Activated CD8-positive, alpha-beta T cell treated with anti-CD3 and anti-CD28 coated beads, Interleukin-2, amount 10 ng/mL, durations not matched to agents 7 days and 5 days (primary cell): ENCODE results near the gene TNNI3K. TPM values are rescaled to one million over a fixed set of nuclear protein-coding genes. Genes with fewer than 3 reads are reported as not detected.

Source experiments
- ATAC-seq: fragments of 150-1000 bp; cut with Tn5 transposase; one replicate; pipeline ENCODE4 v1.10.0; 2021; ENCODE audit warnings: moderate library complexity
- CTCF ChIA-PET: fragments of 350-600 bp; sonication (Branson Sonifier 250); formaldehyde crosslinking; loops from one replicate; lab custom pipeline; 2021; ENCODE audit warnings: antibody characterized with exemption; lab: Charles Lee
- POLR2A ChIA-PET: fragments of 350-600 bp; sonication (Branson Sonifier 250); formaldehyde crosslinking; loops from one replicate; lab custom pipeline; 2021; ENCODE audit warnings: antibody characterized with exemption; lab: Charles Lee
- DNase-seq: peaks from one replicate; pipeline ENCODE4 v3.0.0-alpha.2; 2020
- H3K27ac Mint-ChIP-seq: one replicate; pipeline ENCODE4 v1.8.0; 2021; ENCODE audit warnings: mild to moderate bottlenecking, mixed read lengths
- H3K27me3 Mint-ChIP-seq: one replicate; pipeline ENCODE4 v1.8.0; 2021; ENCODE audit warnings: low read depth, mixed read lengths
- H3K36me3 Mint-ChIP-seq: one replicate; pipeline ENCODE4 v1.8.0; 2021; ENCODE audit warnings: low read depth, mixed read lengths
- H3K4me1 Mint-ChIP-seq: one replicate; pipeline ENCODE4 v1.8.0; 2021; ENCODE audit warnings: low read depth, mixed read lengths
- H3K4me3 Mint-ChIP-seq: one replicate; pipeline ENCODE4 v1.8.0; 2021; ENCODE audit warnings: mild to moderate bottlenecking, mixed read lengths
- H3K9me3 Mint-ChIP-seq: one replicate; pipeline ENCODE4 v1.8.0; 2022; ENCODE audit warnings: mixed read lengths; ENCODE audit not compliant: insufficient read depth
- total RNA-seq, 2 experiments: library from RNA; stranded (reverse); gene quantifications; one replicate each; pipeline ENCODE4 v1.2.3, GENCODE V29; 2021

Gene TNNI3K
- total RNA-seq, 2 experiments from 2014 or later, result not detected

DNA sequence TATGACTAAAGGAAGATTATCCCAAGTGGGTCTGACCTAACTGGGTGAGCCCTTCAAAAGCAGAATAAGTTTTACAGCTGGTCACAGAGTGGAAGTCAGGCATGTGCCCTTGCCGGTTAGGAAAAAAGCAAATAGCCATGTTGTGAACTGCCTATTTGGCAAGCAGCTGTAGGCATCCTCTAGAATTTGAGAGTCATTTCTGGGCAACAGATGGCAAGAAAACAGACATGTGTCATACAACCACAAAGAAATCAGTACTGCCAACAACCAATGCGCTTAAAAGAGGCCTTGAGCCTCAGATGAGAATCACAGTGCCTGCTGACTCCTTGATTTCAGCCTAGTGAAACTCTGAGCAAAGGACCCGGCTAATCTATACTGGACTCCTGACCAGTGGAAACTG lies 250.4 kb downstream of the TNNI3K start:
- ATAC-seq (no peak), DNase-seq (no peak)
- ChIA-PET POLR2A (no interaction called here), CTCF (no interaction called here)
- Mint-ChIP-seq H3K27ac (no peak overlapping the region), H3K4me1 (no peaks in the 10 kb centered on the region), H3K9me3 (no peaks in the 10 kb centered on the region), H3K27me3 (no peaks in the 10 kb centered on the region), H3K36me3 (no peaks in the 10 kb centered on the region), H3K4me3 (no peak overlapping the region)

GRCh38 chr1:74486036-74486435 lies 250.8 kb downstream of the TNNI3K start:
- H3K36me3 Mint-ChIP-seq, result no peaks in the 10 kb centered on the region
- no peak for ATAC-seq
- H3K4me1 Mint-ChIP-seq, result no peaks in the 10 kb centered on the region
- H3K9me3 Mint-ChIP-seq, result no peaks in the 10 kb centered on the region
- DNase-seq, result no peak
- ChIA-PET POLR2A (no interaction called here), CTCF (no interaction called here)
- no peak overlapping the region for H3K4me3 Mint-ChIP-seq
- no peak overlapping the region for H3K27ac Mint-ChIP-seq
- H3K27me3 Mint-ChIP-seq, result no peaks in the 10 kb centered on the region

DNA sequence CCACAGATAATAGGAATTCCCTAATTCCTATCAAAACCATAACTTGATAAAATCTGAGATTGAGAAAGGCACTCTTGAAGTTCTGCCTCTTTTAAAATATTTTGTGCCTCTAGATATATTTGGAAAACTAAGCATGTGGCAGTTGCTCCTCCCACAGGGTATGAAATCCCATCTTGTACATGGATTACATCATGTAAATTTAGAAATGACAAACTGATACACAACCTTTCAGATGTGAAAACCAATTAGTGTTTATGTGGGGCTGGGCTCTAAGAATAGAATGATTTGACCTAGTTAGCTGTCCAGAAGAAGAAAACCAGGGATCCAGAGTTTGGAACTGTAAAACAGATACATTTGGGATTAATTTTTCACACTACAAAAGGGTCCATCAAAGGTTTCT lies 261.5 kb downstream of the TNNI3K start:
- ChIA-PET CTCF (no interaction called here), POLR2A (no interaction called here)
- DNase-seq (no peak), ATAC-seq (no peak)
- Mint-ChIP-seq H3K9me3 (no peaks in the 10 kb centered on the region), H3K4me1 (no peaks in the 10 kb centered on the region), H3K27me3 (no peaks in the 10 kb centered on the region), H3K27ac (no peak overlapping the region), H3K4me3 (no peak overlapping the region), H3K36me3 (no peaks in the 10 kb centered on the region)

DNA sequence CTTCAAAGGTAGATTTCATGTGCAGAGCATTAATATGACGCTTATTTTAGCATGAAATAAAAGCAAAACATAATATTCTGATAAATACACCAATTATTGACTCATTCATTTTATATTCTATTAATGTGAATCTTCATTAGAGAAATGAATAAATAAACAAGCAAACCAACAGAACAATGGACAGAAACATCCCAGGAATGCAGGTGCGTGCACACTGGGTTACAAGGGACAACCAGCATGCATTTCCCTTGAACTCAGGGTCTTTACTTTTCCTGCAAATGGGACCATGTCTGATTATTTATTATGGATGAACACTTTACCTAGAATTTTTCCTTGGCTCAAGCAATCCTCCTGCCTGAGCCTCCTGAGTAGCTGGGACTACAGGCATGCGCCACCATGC lies 263.7 kb downstream of the TNNI3K start:
- POLR2A ChIA-PET, result no interaction called here

DNA sequence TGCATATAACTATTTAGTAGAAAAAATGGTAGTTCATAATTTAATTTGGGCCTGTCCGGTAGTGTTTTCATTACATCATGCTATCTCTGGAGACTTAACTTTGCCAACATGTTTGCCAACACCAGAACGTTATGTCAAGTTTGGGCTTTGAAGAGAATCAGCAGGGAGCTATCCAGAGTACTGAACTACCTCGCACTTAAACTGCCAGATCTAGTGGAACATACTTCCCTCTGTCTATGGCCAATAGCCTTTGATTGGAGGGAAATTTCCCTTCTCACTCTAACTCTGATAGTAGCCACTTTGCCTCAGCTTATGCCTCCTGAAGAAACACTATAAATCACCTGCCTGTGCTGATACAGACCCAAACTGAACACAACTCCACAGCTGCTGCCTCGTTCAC lies 267.2 kb downstream of the TNNI3K start:
- H3K9me3 Mint-ChIP-seq, result no peaks in the 10 kb centered on the region
- no peak overlapping the region for H3K27ac Mint-ChIP-seq
- no peaks in the 10 kb centered on the region for H3K27me3 Mint-ChIP-seq
- no peaks in the 10 kb centered on the region for H3K4me1 Mint-ChIP-seq
- POLR2A ChIA-PET, result no interaction called here
- ATAC-seq (no peak), DNase-seq (no peak)
- H3K36me3 Mint-ChIP-seq, result no peaks in the 10 kb centered on the region
- CTCF ChIA-PET, result no interaction called here
- H3K4me3 Mint-ChIP-seq, result no peak overlapping the region

More for the DNA sequence above, 263.7 kb downstream of the TNNI3K start:
- Mint-ChIP-seq H3K27ac (no peak overlapping the region), H3K4me3 (no peak overlapping the region), H3K9me3 (no peaks in the 10 kb centered on the region), H3K27me3 (no peaks in the 10 kb centered on the region), H3K36me3 (no peaks in the 10 kb centered on the region), H3K4me1 (no peaks in the 10 kb centered on the region)
- ATAC-seq (no peak), DNase-seq (no peak)
- CTCF ChIA-PET, result no interaction called here

DNA sequence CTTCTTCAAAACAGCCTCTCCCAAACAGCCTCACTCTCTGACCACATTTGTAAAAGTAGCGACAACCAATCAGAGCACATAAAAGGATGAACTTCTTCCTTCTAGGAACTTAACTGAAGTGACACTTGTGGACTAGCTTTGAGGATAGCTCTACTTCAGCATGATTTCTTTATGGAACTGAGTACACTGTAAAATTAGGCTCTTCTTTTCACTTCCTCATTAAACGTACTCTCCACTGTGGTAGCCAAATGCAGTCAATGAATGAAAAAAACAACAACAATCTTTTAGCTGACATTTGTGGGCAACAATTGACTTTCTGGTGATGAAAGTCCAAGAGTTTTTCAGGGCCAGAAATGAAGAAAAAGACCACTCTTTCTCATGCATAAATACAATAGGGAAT lies 267.7 kb downstream of the TNNI3K start:
- H3K27me3 Mint-ChIP-seq, result no peaks in the 10 kb centered on the region
- ATAC-seq (no peak), DNase-seq (no peak)
- CTCF ChIA-PET, result interaction anchor here (0.9 to 1.2 kb wide), 2 partner anchors 13 to 230 kb away, joined by 3 to 4 read pairs; partner anchors contain the start of genes CRYZ and TYW3
- H3K27ac Mint-ChIP-seq, result no peak overlapping the region
- no peak overlapping the region for H3K4me3 Mint-ChIP-seq
- no peaks in the 10 kb centered on the region for H3K9me3 Mint-ChIP-seq
- no peaks in the 10 kb centered on the region for H3K4me1 Mint-ChIP-seq
- no peaks in the 10 kb centered on the region for H3K36me3 Mint-ChIP-seq
- POLR2A ChIA-PET, result no interaction called here

DNA sequence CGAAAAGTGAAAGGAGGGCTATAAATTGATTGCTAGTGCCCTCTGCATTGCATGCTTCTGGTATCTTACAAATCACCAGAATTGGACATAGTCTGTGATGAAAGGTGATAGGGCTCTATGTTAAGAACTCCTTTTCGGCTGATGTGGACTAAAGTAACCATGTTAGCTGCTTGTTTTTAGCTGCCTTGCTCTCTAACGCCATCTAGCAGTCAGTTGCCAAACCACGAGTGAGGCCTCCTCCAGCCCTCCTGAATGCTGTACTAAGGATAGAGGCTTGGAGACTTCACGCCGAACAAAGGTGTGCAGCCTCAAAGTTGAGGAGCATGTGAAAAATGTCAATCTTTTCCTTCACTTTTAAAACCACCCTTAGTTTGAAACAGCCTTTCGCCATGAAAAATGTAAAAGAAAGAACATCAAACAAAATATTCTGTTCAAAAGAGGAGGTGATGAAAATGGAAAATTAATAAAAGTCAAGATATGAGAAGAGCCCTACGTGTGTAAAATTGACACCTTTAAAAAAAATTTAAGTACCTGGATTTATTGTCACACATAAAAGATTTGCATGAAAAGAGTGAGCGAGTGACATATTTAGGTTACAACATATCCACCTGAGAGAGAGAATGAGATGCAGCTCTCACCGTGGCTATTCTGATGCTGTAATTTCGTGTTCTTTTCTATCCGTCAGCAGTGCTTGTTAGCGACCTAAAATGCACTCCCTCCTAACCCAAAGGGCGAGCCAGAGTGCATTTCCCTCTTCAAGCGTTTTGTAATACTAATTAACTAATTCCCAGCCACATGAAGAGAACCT lies 269.1 kb downstream of the TNNI3K start:
- POLR2A ChIA-PET, result no interaction called here
- H3K27ac Mint-ChIP-seq, result no peak overlapping the region
- peak; percentile 64 for ATAC-seq
- no peaks in the 10 kb centered on the region for H3K9me3 Mint-ChIP-seq
- CTCF ChIA-PET, result interaction anchor here (0.7 to 1.2 kb wide), 7 partner anchors 9 to 185 kb away, joined by 3 to 4 read pairs (median 3); no protein-coding TSS in a partner anchor
- no peaks in the 10 kb centered on the region for H3K36me3 Mint-ChIP-seq
- H3K4me1 Mint-ChIP-seq, result no peaks in the 10 kb centered on the region
- H3K27me3 Mint-ChIP-seq, result no peaks in the 10 kb centered on the region
- peak; percentile 53 for DNase-seq
- H3K4me3 Mint-ChIP-seq, result no peak overlapping the region

DNA sequence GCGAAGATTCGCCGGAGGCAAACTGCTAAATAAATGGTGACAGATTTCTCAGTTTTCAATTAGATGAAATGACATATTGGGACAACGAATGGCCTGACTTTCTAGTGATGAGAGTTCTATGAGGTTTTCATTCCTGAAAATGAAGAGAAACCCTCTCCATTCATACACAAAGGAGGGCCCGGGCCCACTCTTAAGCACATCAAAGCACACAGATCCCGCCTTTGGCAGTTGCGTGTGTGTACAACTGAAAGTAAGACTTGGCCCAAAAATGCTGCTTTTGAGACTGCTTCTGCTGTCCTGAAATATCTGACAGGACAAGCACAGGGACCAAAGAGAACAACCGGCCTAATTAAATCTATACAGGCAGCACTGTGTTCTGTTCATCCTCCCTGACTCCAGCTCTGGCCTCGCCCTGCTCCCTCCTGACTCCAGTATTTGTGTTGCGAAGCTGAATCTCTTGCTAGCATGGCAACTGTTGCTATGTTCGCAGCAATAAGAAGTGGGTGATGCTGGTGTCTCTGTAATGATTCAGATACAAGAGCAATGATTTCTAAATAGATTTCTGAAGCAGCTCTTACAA lies 269.8 kb downstream of the TNNI3K start:
- no peaks in the 10 kb centered on the region for H3K27me3 Mint-ChIP-seq
- no peak overlapping the region for H3K4me3 Mint-ChIP-seq
- H3K4me1 Mint-ChIP-seq, result no peaks in the 10 kb centered on the region
- no peak for ATAC-seq
- no peak overlapping the region for H3K27ac Mint-ChIP-seq
- no peaks in the 10 kb centered on the region for H3K36me3 Mint-ChIP-seq
- CTCF ChIA-PET, result no interaction called here
- no peaks in the 10 kb centered on the region for H3K9me3 Mint-ChIP-seq
- POLR2A ChIA-PET, result no interaction called here
- DNase-seq, result no peak

GRCh38 chr1:74505928-74506710 lies 270.9 kb downstream of the TNNI3K start:
- H3K27me3 Mint-ChIP-seq, result no peaks in the 10 kb centered on the region
- no peaks in the 10 kb centered on the region for H3K9me3 Mint-ChIP-seq
- H3K4me3 Mint-ChIP-seq, result no peak overlapping the region
- ATAC-seq, result no peak
- CTCF ChIA-PET, result no interaction called here
- POLR2A ChIA-PET, result no interaction called here
- no peaks in the 10 kb centered on the region for H3K4me1 Mint-ChIP-seq
- no peak overlapping the region for H3K27ac Mint-ChIP-seq
- DNase-seq, result no peak
- H3K36me3 Mint-ChIP-seq, result no peaks in the 10 kb centered on the region

- Mint-ChIP-seq H3K4me3 (no peak overlapping the region), H3K27ac (no peak overlapping the region), H3K36me3 (no peaks in the 10 kb centered on the region), H3K9me3 (no peaks in the 10 kb centered on the region), H3K4me1 (no peaks in the 10 kb centered on the region), H3K27me3 (no peaks in the 10 kb centered on the region)
- POLR2A ChIA-PET, result interaction anchor here (0.6 kb wide), 1 partner anchor 1743 kb away, joined by 3 read pairs; no protein-coding TSS in a partner anchor
- CTCF ChIA-PET, result no interaction called here
- DNase-seq (no peak), ATAC-seq (no peak)
Observed at GRCh38 chr1:74508449-74508848, 273.3 kb downstream of the TNNI3K start.

DNA sequence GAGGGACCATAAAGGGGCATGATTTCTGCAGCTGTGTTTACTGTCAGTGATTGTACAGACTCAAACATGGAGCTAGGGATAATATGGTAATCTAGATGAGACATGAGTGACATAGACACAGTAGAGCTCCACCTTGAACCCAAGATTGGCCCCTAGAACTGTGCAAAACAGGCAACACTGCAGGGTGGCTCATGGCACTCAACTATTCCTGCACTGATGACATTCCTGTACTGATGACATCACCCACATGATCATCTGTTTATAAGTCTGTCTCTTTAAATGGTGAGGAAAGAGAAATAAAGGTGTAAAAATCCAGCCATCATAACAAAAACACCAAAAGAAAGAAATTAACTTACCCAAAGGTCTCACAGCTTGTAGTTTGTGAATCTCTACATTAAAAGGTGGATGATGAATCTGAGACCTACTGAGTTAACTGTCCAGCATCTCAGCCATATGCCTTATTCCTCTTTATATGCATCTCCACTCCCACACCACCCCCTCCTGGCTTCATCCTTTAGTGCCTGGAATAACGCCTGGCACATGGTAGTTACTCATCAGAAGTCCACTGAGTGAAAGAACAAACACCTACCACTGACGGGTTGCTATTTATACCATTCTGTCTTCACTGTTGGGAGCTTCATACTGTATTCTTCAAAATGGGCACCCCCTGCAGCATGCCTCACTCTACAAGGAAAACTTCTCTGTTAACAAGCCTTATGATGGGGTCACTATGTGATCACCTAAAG lies 277.2 kb downstream of the TNNI3K start, which contains the start of gene LRRC53:
Gene LRRC53, minus strand, starts transcription at position 442 of the 746 bp plus-strand sequence. CDS start 29,262 bp downstream, outside the sequence.
- DNase-seq (no peak), ATAC-seq (no peak)
- POLR2A ChIA-PET, result no interaction called here
- Mint-ChIP-seq H3K9me3 (no peaks in the 10 kb centered on the region), H3K27ac (no peak within 1 kb of the TSS), H3K36me3 (no peaks in the 10 kb centered on the region), H3K27me3 (no peaks in the 10 kb centered on the region), H3K4me1 (no peaks in the 10 kb centered on the region), H3K4me3 (no peak within 1 kb of the TSS)
- CTCF ChIA-PET, result no interaction called here
